GM12878 (cell line): ENCODE results near the gene CEP131. TPM values are rescaled to one million over a fixed set of nuclear protein-coding genes. Genes with fewer than 3 reads are reported as not detected.

Experiments
- ATAC-seq: fragments of 200-7000 bp; cut with Tn5 transposase; 3 replicates; pipeline ENCODE4 v1.9.1; 2020; ENCODE audit warnings: mild to moderate bottlenecking, moderate library complexity
- BruUV-seq: library from RNA; stranded (reverse); fragments of 400-500 nt; replicated peaks from 2 replicates; lab custom pipeline; 2021; lab: Mats Ljungman, UMichigan
- CTCF ChIA-PET: fragments of 300-600 bp; sonication (Branson Sonifier 250); formaldehyde crosslinking; extraction: SDS; loops from one replicate; lab custom pipeline; 2021; ENCODE audit warnings: inconsistent platforms; lab: Yijun Ruan, JAX
- POLR2A ChIA-PET: fragments of 350-600 bp; formaldehyde crosslinking; extraction: SDS; loops from one replicate; lab custom pipeline; 2021; ENCODE audit warnings: inconsistent platforms; lab: Charles Lee
- RAD21 ChIA-PET: fragments of 300-600 bp; sonication (Branson Sonifier 250); formaldehyde crosslinking; loops from one replicate; lab custom pipeline; 2023; ENCODE audit warnings: antibody characterized with exemption; ENCODE audit not compliant: unreplicated experiment; lab: Charles Lee
- SMC1A ChIA-PET: fragments of 300-600 bp; sonication (Branson Sonifier 250); formaldehyde crosslinking; loops from one replicate; lab custom pipeline; 2023; ENCODE audit not compliant: unreplicated experiment, uncharacterized antibody; lab: Charles Lee
- DNase-seq: peaks from one replicate; pipeline ENCODE4 v3.0.0-alpha.2; 2011; ENCODE audit warnings: low read depth, low spot score
- FAIRE-seq: peaks from 3 replicates; lab custom pipeline; 2011; peaks lifted over from hg19 to GRCh38; lab: Jason Lieb, UNC
- H2AFZ ChIP-seq: 2 replicates; pipeline ENCODE4 v1.6.0; 2011; ENCODE audit warnings: low read depth, low read length, control low read depth; ENCODE audit not compliant: control insufficient read depth
- H3K27ac ChIP-seq: 2 replicates; pipeline ENCODE4 v1.5.1; 2011; ENCODE audit warnings: control low read depth; ENCODE audit not compliant: control insufficient read depth, insufficient read depth
- H3K27me3 ChIP-seq, 2 experiments: replicated peaks in 1 of 2; 2 replicates each; pipeline versions ENCODE4 v1.6.0 to v1.6.1; 2011; ENCODE audit warnings: low read length in 1 of 2; ENCODE audit not compliant: control insufficient read depth in 2 of 2, insufficient read depth in 2 of 2
- H3K36me3 ChIP-seq, 2 experiments: 2 replicates each; pipeline ENCODE4 v1.5.1; 2011; ENCODE audit warnings: low read length in 1 of 2; ENCODE audit not compliant: control insufficient read depth in 2 of 2, insufficient read depth in 2 of 2
- H3K4me1 ChIP-seq: 2 replicates; pipeline ENCODE4 v1.6.1; 2011; ENCODE audit warnings: mild to moderate bottlenecking, low read length, moderate library complexity, mixed read lengths; ENCODE audit not compliant: control insufficient read depth, insufficient read depth
- H3K4me2 ChIP-seq: 2 replicates; pipeline ENCODE4 v1.6.0; 2011; ENCODE audit warnings: control low read depth; ENCODE audit not compliant: control insufficient read depth, insufficient read depth
- H3K4me3 ChIP-seq: fragments of 200-600 bp; sonication (generic); 2 replicates; pipeline ENCODE4 v1.5.1; 2016
- H3K79me2 ChIP-seq: 2 replicates; pipeline ENCODE4 v1.6.0; 2011; ENCODE audit warnings: low read length; ENCODE audit not compliant: control insufficient read depth, insufficient read depth
- H3K9ac ChIP-seq: 2 replicates; pipeline ENCODE4 v1.8.0; 2011; ENCODE audit warnings: low read length, control low read depth, mixed read lengths; ENCODE audit not compliant: control insufficient read depth, insufficient read depth
- H3K9me3 ChIP-seq: replicated peaks from 3 replicates; pipeline ENCODE4 v1.5.1; 2011; ENCODE audit warnings: mild to moderate bottlenecking, low read length; ENCODE audit not compliant: control insufficient read depth, insufficient read depth
- H4K20me1 ChIP-seq: 2 replicates; pipeline ENCODE4 v1.6.0; 2011; ENCODE audit not compliant: control insufficient read depth, insufficient read depth
- CHD1 ChIP-seq: IDR thresholded peaks from 2 replicates; pipeline ENCODE4 v1.6.1; 2012; ENCODE audit warnings: low read depth, low read length, improper control_type of control experiment
- CHD2 ChIP-seq: IDR thresholded peaks from 2 replicates; pipeline ENCODE4 v1.6.1; 2011; ENCODE audit warnings: low read depth, low read length, improper control_type of control experiment, borderline replicate concordance
- GABPA ChIP-seq: IDR thresholded peaks from 2 replicates; pipeline ENCODE4 v1.6.1; 2014; ENCODE audit warnings: antibody characterized with exemption, low read depth, mild to moderate bottlenecking, inconsistent platforms
- MTA2 ChIP-seq: fragments of 450-650 bp; IDR thresholded peaks from 2 replicates; pipeline ENCODE4 v1.6.1; 2016; ENCODE audit warnings: low read depth, mild to moderate bottlenecking, moderate library complexity
- MXI1 ChIP-seq: fragments of 150-350 bp; IDR thresholded peaks from 2 replicates; pipeline ENCODE4 v1.6.1; 2011; ENCODE audit warnings: low read depth, mild to moderate bottlenecking, inconsistent platforms, low read length, improper control_type of control experiment
- RELA ChIP-seq: fragments of 450-650 bp; IDR thresholded peaks from 2 replicates; pipeline ENCODE4 v1.8.0; 2014; ENCODE audit warnings: borderline replicate concordance; ENCODE audit not compliant: partially characterized antibody
- SUZ12 ChIP-seq: fragments of 200-600 bp; sonication (generic); IDR thresholded peaks from one replicate; pipeline ENCODE4 v1.6.1; 2018; ENCODE audit warnings: antibody characterized with exemption, mild to moderate bottlenecking; ENCODE audit not compliant: unreplicated experiment
- ZBTB40 ChIP-seq: fragments of 450-650 bp; IDR thresholded peaks from 2 replicates; pipeline ENCODE4 v1.6.1; 2016; ENCODE audit warnings: mild to moderate bottlenecking, moderate library complexity, borderline replicate concordance
- ZNF687 ChIP-seq: fragments of 450-650 bp; IDR thresholded peaks from 2 replicates; pipeline ENCODE4 v1.6.1; 2017; ENCODE audit warnings: mild to moderate bottlenecking, moderate library complexity
- WGBS: methylation state at CpG from one replicate; pipeline ENCODE4 v1.1.6; 2016; ENCODE audit warnings: low lambda C conversion rate; ENCODE audit not compliant: insufficient replicate concordance, insufficient coverage; ENCODE audit errors: missing lambda C conversion rate; 5-methylcytosine and 5-hydroxymethylcytosine counted together
- in situ Hi-C: fragments of 300-500 bp; cut with MboI; formaldehyde crosslinking; loops from 9 replicates; pipeline ENCODE4 v1.14.3; 2018; ENCODE audit warnings: mixed read lengths
- intact Hi-C: fragments of 100-400 bp; cut with micrococcal nuclease; formaldehyde crosslinking; loops from one replicate; pipeline ENCODE4 v1.14.2; 2022; ENCODE audit not compliant: unreplicated experiment
- polyA plus RNA-seq, 11 experiments: library from polyadenylated mRNA; depleted of rRNA in 4 of 11; unstranded in 6 of 11; stranded (reverse) in 5 of 11; fragments of >200 nt; fragmentation: Nextera tagmentation in 4 of 11; fragmentation: Illumina TruSeq in 1 of 11; extraction: Ambion mirVana in 4 of 11; extraction: Trizol in 1 of 11; gene quantifications; 1 replicate in 1 of 11; 2 replicates in 10 of 11; pipeline versions ENCODE4 v1.2.1 to v1.2.3, GENCODE V29; 2011 to 2016; ENCODE audit warnings: inconsistent platforms in 2 of 11, missing spikeins in 2 of 11, low read depth in 1 of 11
- total RNA-seq, 4 experiments: library from RNA; depleted of rRNA in 3 of 4; stranded (reverse); fragments of >200 nt in 3 of 4; fragmentation: Illumina TruSeq in 1 of 4; extraction: Trizol in 1 of 4; gene quantifications; 2 replicates each; pipeline versions ENCODE4 v1.2.1 to v1.2.3, GENCODE V29; 2013 to 2021

Gene CEP131
- total and polyA plus RNA-seq, 10 of the 15 experiments (the other 5 are each of a cell fraction or from before 2014, with no cell fraction given), result 0.05 to 17.3 (median 6.7) TPM

- intact Hi-C loops, result loop anchor here (5.0 kb wide), 1 partner anchor 342 kb away; no protein-coding TSS in a partner anchor
- ChIA-PET SMC1A (no interaction called here), CTCF (no interaction called here), POLR2A (no interaction called here), RAD21 (no interaction called here)
- Histone ChIP-seq H3K27ac (no peak overlapping the region), H3K36me3 (no peaks in the 10 kb centered on the region), H3K9ac (no peak overlapping the region), H3K4me1 (no peaks in the 10 kb centered on the region), H3K79me2 (no peaks in the 10 kb centered on the region), H3K4me3 (no peak overlapping the region), H3K27me3 (no peaks in the 10 kb centered on the region), H4K20me1 (no peaks in the 10 kb centered on the region), H3K4me2 (no peak overlapping the region), H2AFZ (no peak overlapping the region), H3K9me3 (no peaks in the 10 kb centered on the region)
- BruUV-seq, result no TSS peak
- FAIRE-seq (no peak), ATAC-seq (no peak), DNase-seq (no peak)
- 34% methylated on average over 14 of the region's 37 CpGs for WGBS
- in situ Hi-C loops, result loop anchor here (25.0 kb wide), 1 partner anchor 347 kb away; no protein-coding TSS in a partner anchor
- TF ChIP-seq CHD2, result no peak
- TF ChIP-seq CHD1, result no peak
- no peak for TF ChIP-seq MTA2
- TF ChIP-seq ZBTB40, result no peak
- TF ChIP-seq GABPA, result no peak
- TF ChIP-seq SUZ12, result no peak
- TF ChIP-seq ZNF687, result no peak
- no peak for TF ChIP-seq MXI1
- TF ChIP-seq RELA, result no peak
Measured at GRCh38 chr17:81140695-81141094, 82.1 kb downstream of the CEP131 start.
